OCI-LY7 (cell line): ENCODE measurements around the gene SMIM8. TPM values are rescaled to one million over a fixed set of nuclear protein-coding genes. Genes with fewer than 3 reads are reported as not detected.

Source experiments
- BruUV-seq: library from RNA; stranded (reverse); fragments of 400-500 nt; replicated peaks from 2 replicates; lab custom pipeline; 2021; lab: Mats Ljungman, UMichigan
- CTCF ChIA-PET: fragments of 300-600 bp; sonication (Branson Sonifier 250); formaldehyde crosslinking; loops from one replicate; lab custom pipeline; 2022; ENCODE audit warnings: antibody characterized with exemption; ENCODE audit not compliant: unreplicated experiment; lab: Charles Lee
- POLR2A ChIA-PET: fragments of 300-600 bp; sonication (Branson Sonifier 250); formaldehyde crosslinking; loops from one replicate; lab custom pipeline; 2022; ENCODE audit warnings: antibody characterized with exemption; lab: Charles Lee
- DNase-seq: peaks from one replicate; pipeline ENCODE4 v3.0.0-alpha.2; 2015; ENCODE audit warnings: low spot score
- H2AFZ ChIP-seq: fragments of 200-600 bp; sonication (generic), shearing (Covaris generic); 2 replicates; pipeline ENCODE4 v1.6.1; 2014; ENCODE audit warnings: mild to moderate bottlenecking, antibody characterized with exemption, low read length, moderate library complexity
- H3K27ac ChIP-seq: fragments of 200-600 bp; sonication (generic); 2 replicates; pipeline ENCODE4 v1.5.1; 2014; ENCODE audit warnings: mixed run types, low read depth, mild to moderate bottlenecking, moderate library complexity, low read length, inconsistent platforms; ENCODE audit not compliant: poor library complexity, severe bottlenecking
- H3K36me3 ChIP-seq: fragments of 200-600 bp; sonication (generic); 2 replicates; pipeline ENCODE4 v1.6.1; 2014; ENCODE audit warnings: mild to moderate bottlenecking, antibody characterized with exemption, low read length, moderate library complexity, mixed read lengths; ENCODE audit not compliant: insufficient read depth
- H3K4me1 ChIP-seq: fragments of 200-600 bp; sonication (generic); 2 replicates; pipeline ENCODE4 v1.5.1; 2014; ENCODE audit warnings: mild to moderate bottlenecking, low read length; ENCODE audit not compliant: insufficient read depth, poor library complexity, severe bottlenecking
- H3K4me2 ChIP-seq: fragments of 200-600 bp; sonication (generic); 2 replicates; pipeline ENCODE4 v1.6.1; 2014; ENCODE audit warnings: mild to moderate bottlenecking, low read length
- H3K4me3 ChIP-seq: fragments of 200-600 bp; sonication (generic); 2 replicates; pipeline ENCODE4 v1.5.1; 2014; ENCODE audit warnings: mild to moderate bottlenecking, low read depth, low read length; ENCODE audit not compliant: poor library complexity, severe bottlenecking
- H3K79me2 ChIP-seq: fragments of 200-600 bp; sonication (generic); 2 replicates; pipeline ENCODE4 v1.6.1; 2016; ENCODE audit warnings: low read depth, mild to moderate bottlenecking, low read length, moderate library complexity, mixed read lengths; ENCODE audit not compliant: insufficient read depth
- H3K9me2 ChIP-seq: fragments of 200-600 bp; sonication (generic); 2 replicates; pipeline ENCODE4 v1.6.1; 2016; ENCODE audit warnings: mild to moderate bottlenecking, low read length, mixed read lengths; ENCODE audit not compliant: insufficient read depth
- H3K9me3 ChIP-seq: fragments of 200-600 bp; sonication (generic); 2 replicates; pipeline ENCODE4 v1.6.1; 2014; ENCODE audit warnings: mild to moderate bottlenecking, mixed run types, low read length, mixed read lengths
- H4K20me1 ChIP-seq: fragments of 200-600 bp; sonication (generic); 2 replicates; pipeline ENCODE4 v1.6.1; 2014; ENCODE audit warnings: mild to moderate bottlenecking, antibody characterized with exemption, low read length, moderate library complexity, mixed read lengths; ENCODE audit not compliant: insufficient read depth
- EZH2phosphoT487 ChIP-seq: fragments of 200-600 bp; sonication (generic); IDR thresholded peaks from 2 replicates; pipeline ENCODE4 v1.6.1; 2018; ENCODE audit warnings: low read depth, borderline replicate concordance, mild to moderate bottlenecking, mixed run types, antibody characterized with exemption, low read length, moderate library complexity, mixed read lengths
- intact Hi-C: fragments of 100-400 bp; cut with micrococcal nuclease; formaldehyde crosslinking; loops from one replicate; pipeline ENCODE4 v1.10.0; 2022; ENCODE audit not compliant: unreplicated experiment
- total RNA-seq, 2 experiments: library from RNA; depleted of rRNA in 1 of 2; stranded (reverse); fragments of >200 nt in 1 of 2; shearing (Covaris generic) in 1 of 2; gene quantifications; 2 replicates each; pipeline ENCODE4 v1.2.3, GENCODE V29; 2014 to 2022
- TF ChIP-seq, protein P1 (sequence below): fragments of 200-600 bp; sonication (generic); conservative IDR thresholded peaks from 2 replicates; pipeline ENCODE4 v1.5.1; 2014; ENCODE audit warnings: mild to moderate bottlenecking, antibody characterized with exemption, low read length, moderate library complexity, mixed read lengths

The SMIM8 gene
- total RNA-seq, 2 experiments from 2014 or later = 6.6 to 12.5 TPM

DNA sequence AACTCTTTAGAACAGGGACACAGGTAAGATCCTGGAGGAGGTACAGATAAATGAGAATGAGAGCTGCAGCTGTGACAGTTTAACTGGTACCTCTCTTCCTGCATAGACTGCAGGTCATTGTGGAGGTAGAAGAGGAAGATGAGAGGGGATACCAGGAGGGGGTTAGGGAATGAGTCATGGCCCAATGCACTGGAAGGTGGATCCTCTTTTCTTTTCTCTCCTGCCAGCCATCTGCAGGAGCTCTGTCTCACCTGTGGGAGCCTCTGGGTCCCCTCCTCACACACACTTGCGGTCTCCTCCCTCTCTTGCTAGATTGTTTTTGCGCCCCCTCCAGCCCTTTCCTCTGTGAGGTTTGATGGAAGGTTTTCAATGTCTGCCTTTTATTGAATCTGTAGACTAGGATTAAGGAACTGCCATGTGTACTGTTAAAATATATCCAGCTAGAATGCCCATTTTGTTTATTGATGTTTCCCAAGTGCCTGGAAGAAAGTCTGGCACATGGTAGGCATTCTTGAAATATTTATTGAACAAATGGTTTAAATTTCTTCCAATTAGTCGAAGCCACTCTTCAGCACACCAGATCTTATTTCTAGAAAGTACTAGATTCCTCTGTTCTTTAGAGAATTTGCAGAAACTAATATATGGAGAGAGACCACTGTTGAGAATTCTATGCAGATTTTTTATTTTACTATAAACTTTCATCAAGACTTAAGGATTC is 35.2 kb downstream of the SMIM8 start:
- CTCF ChIA-PET = no interaction called here

DNA sequence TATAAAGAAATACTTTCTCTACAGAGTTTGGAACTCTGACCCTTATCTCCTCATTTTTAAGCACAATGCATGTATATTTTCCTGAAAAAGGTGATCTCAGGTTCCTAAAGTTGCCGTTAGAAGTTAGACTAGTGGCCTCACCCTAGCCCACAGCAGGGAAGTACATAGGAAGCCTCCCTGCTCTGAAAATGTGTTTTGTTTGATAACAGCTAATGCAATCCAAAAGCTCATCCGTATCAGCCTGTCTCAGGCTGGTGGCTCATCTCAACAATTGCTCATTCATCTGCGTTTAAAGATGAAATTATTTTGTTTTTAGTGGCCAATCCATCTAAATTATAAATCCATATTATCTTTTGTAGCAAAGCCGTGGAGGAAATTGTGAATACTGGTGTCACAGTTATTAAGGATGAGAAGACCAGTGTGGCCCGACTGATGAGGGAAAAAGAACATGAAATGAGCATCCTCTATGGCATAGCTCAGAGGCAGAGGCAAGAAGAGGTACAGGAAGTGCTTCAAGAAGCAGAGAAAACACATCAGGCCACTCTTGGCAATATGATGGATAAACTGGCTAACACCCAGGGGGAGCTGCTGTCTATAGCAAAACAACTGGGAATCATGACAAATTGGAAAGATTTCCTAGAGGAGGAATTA is 42.3 kb downstream of the SMIM8 start:
- Histone ChIP-seq H3K4me3 (no peak overlapping the region), H3K36me3 (no peaks in the 10 kb centered on the region; the same call in 1 of the 2 replicates), H3K79me2 (no peaks in the 10 kb centered on the region), H3K4me1 (no peaks in the 10 kb centered on the region), H4K20me1 (no peaks in the 10 kb centered on the region), H2AFZ (no peak overlapping the region), H3K9me3 (no peaks in the 10 kb centered on the region), H3K9me2 (no peaks in the 10 kb centered on the region), H3K27ac (no peak overlapping the region), H3K4me2 (no peak overlapping the region)
- DNase-seq = no peak
- intact Hi-C loops = no loop called here
- no TSS peak for BruUV-seq
- ChIA-PET POLR2A (interaction anchor here (0.5 to 0.7 kb wide), 3 partner anchors 43 to 496 kb away, joined by 3 to 6 read pairs (median 4); no protein-coding TSS in a partner anchor), CTCF (interaction anchor here (0.9 kb wide), 1 partner anchor 20 kb away, joined by 3 read pairs; the partner anchor contains the start of gene C6orf163)
- no peak for TF ChIP-seq EZH2phosphoT487
- TF ChIP-seq, protein P1, sequence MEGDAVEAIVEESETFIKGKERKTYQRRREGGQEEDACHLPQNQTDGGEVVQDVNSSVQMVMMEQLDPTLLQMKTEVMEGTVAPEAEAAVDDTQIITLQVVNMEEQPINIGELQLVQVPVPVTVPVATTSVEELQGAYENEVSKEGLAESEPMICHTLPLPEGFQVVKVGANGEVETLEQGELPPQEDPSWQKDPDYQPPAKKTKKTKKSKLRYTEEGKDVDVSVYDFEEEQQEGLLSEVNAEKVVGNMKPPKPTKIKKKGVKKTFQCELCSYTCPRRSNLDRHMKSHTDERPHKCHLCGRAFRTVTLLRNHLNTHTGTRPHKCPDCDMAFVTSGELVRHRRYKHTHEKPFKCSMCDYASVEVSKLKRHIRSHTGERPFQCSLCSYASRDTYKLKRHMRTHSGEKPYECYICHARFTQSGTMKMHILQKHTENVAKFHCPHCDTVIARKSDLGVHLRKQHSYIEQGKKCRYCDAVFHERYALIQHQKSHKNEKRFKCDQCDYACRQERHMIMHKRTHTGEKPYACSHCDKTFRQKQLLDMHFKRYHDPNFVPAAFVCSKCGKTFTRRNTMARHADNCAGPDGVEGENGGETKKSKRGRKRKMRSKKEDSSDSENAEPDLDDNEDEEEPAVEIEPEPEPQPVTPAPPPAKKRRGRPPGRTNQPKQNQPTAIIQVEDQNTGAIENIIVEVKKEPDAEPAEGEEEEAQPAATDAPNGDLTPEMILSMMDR = no peak

More for the DNA sequence above, 35.2 kb downstream of the SMIM8 start:
- intact Hi-C loops = no loop called here
- H3K9me2 ChIP-seq = no peaks in the 10 kb centered on the region
- no peak overlapping the region for H3K27ac ChIP-seq
- H3K79me2 ChIP-seq = no peaks in the 10 kb centered on the region
- TF ChIP-seq EZH2phosphoT487 = no peak
- TF ChIP-seq, protein P1 = no peak
- no peaks in the 10 kb centered on the region for H4K20me1 ChIP-seq
- H3K4me2 ChIP-seq = no peak overlapping the region
- no peak for DNase-seq
- H3K9me3 ChIP-seq = no peaks in the 10 kb centered on the region
- no TSS peak for BruUV-seq
- no peaks in the 10 kb centered on the region for H3K4me1 ChIP-seq
- H3K36me3 ChIP-seq = no peaks in the 10 kb centered on the region
- no peak overlapping the region for H2AFZ ChIP-seq
- H3K4me3 ChIP-seq = no peak overlapping the region
- POLR2A ChIA-PET = no interaction called here
